HK-2 (cell line): ENCODE data around the gene MORN1.

Experiments
- DNase-seq: peaks from one replicate; pipeline ENCODE4 v3.0.0-alpha.2; 2018; ENCODE audit not compliant: unreplicated experiment

MORN1 gene

GRCh38 chr1:2419416-2419815, 28.1 kb upstream of the MORN1 start:
- DNase-seq: no peak

- no peak for DNase-seq
Measured at GRCh38 chr1:2418791-2419320, 27.5 kb upstream of the MORN1 start.

GRCh38 chr1:2417833-2418225, 26.5 kb upstream of the MORN1 start:
- DNase-seq: no peak

- DNase-seq: no peak
Measured at GRCh38 chr1:2417083-2417832, 25.9 kb upstream of the MORN1 start.

GRCh38 chr1:2416403-2416802, 25.0 kb upstream of the MORN1 start:
- DNase-seq: no peak

- no peak for DNase-seq
Measured at GRCh38 chr1:2415801-2416208, 24.5 kb upstream of the MORN1 start.

- no peak for DNase-seq
Measured at GRCh38 chr1:2415337-2415736, 24.0 kb upstream of the MORN1 start.

GRCh38 chr1:2414297-2414958, 23.1 kb upstream of the MORN1 start:
- DNase-seq: peak; percentile 76

- DNase-seq: peak; percentile 59
Measured at GRCh38 chr1:2413495-2414296, 22.3 kb upstream of the MORN1 start.

GRCh38 chr1:2412773-2413494, 21.6 kb upstream of the MORN1 start:
- DNase-seq: peak; percentile 44

- DNase-seq: peak; percentile 98
Measured at GRCh38 chr1:2412395-2412772, 21.0 kb upstream of the MORN1 start, which contains the start of gene PEX10. Gene PEX10, minus strand, starts transcription at chr1:2412564. Its CDS starts 62 bp downstream, at chr1:2412502.

GRCh38 chr1:2411801-2412394, 20.5 kb upstream of the MORN1 start:
- DNase-seq: peak; percentile 67

- no peak for DNase-seq
Measured at GRCh38 chr1:2409745-2410144, 18.4 kb upstream of the MORN1 start.

GRCh38 chr1:2408859-2409276, 17.5 kb upstream of the MORN1 start:
- DNase-seq: no peak

GRCh38 chr1:2408456-2408855, 17.1 kb upstream of the MORN1 start:
- no peak for DNase-seq

GRCh38 chr1:2407991-2408275, 16.6 kb upstream of the MORN1 start:
- no peak for DNase-seq

GRCh38 chr1:2407166-2407990, 16.0 kb upstream of the MORN1 start:
- no peak for DNase-seq

GRCh38 chr1:2406451-2407041, 15.2 kb upstream of the MORN1 start:
- no peak for DNase-seq

- DNase-seq: no peak
Measured at GRCh38 chr1:2405588-2406295, 14.4 kb upstream of the MORN1 start.
